Fibroblast of lung (primary cell): ENCODE results near the gene OGDH. TPM values are rescaled to one million over a fixed set of nuclear protein-coding genes. Genes with fewer than 3 reads are reported as not detected.

Experiments
- DNase-seq, 2 donors: peaks; one replicate each; pipeline versions ENCODE4 v3.0.0 to v3.0.0-alpha.2; 2010; ENCODE audit warnings: low read depth in 2 of 2
- H2AFZ ChIP-seq: 2 replicates; pipeline ENCODE4 v1.5.1; 2012; ENCODE audit warnings: low read length, control low read depth, inconsistent platforms
- H3K27ac ChIP-seq: 2 replicates; pipeline ENCODE4 v1.5.1; 2011; ENCODE audit warnings: low read length, control low read depth; ENCODE audit not compliant: insufficient read depth
- H3K27me3 ChIP-seq: 2 replicates; pipeline ENCODE4 v1.5.1; 2011; ENCODE audit warnings: mild to moderate bottlenecking, low read length; ENCODE audit not compliant: control insufficient read depth, insufficient read depth
- H3K36me3 ChIP-seq: 2 replicates; pipeline ENCODE4 v1.5.1; 2011; ENCODE audit warnings: low read length; ENCODE audit not compliant: control insufficient read depth, insufficient read depth
- H3K4me1 ChIP-seq: 2 replicates; pipeline ENCODE4 v1.5.1; 2011; ENCODE audit warnings: low read length; ENCODE audit not compliant: control insufficient read depth, insufficient read depth; ENCODE audit errors: extremely low read depth
- H3K4me2 ChIP-seq: 2 replicates; pipeline ENCODE4 v1.5.1; 2011; ENCODE audit warnings: low read length, control low read depth; ENCODE audit not compliant: insufficient read depth; ENCODE audit errors: extremely low read depth
- H3K4me3 ChIP-seq, 4 experiments: fragments of 200-600 bp in 1 of 4; sonication (generic) in 1 of 4; replicated peaks in 1 of 4; 2 replicates each; pipeline ENCODE4 v1.5.1; 2011 to 2016; ENCODE audit warnings: low read length in 4 of 4, low read depth in 3 of 4, mild to moderate bottlenecking in 3 of 4, control low read depth in 2 of 4, inconsistent platforms in 1 of 4, mixed read lengths in 1 of 4; ENCODE audit not compliant: insufficient read depth in 1 of 4; ENCODE audit errors: control extremely low read depth in 1 of 4
- H3K79me2 ChIP-seq: 2 replicates; pipeline ENCODE4 v1.5.1; 2012; ENCODE audit warnings: mild to moderate bottlenecking, low read length, inconsistent platforms; ENCODE audit not compliant: control insufficient read depth, insufficient read depth
- H3K9ac ChIP-seq: 2 replicates; pipeline ENCODE4 v1.5.1; 2011; ENCODE audit warnings: mild to moderate bottlenecking, low read length, control low read depth; ENCODE audit not compliant: insufficient read depth
- H3K9me3 ChIP-seq: 2 replicates; pipeline ENCODE4 v1.5.1; 2012; ENCODE audit warnings: low read depth, low read length; ENCODE audit not compliant: control insufficient read depth, insufficient read depth
- H4K20me1 ChIP-seq: 2 replicates; pipeline ENCODE4 v1.5.1; 2011; ENCODE audit warnings: low read length; ENCODE audit not compliant: control insufficient read depth, insufficient read depth; ENCODE audit errors: extremely low read depth
- EZH2 ChIP-seq: IDR thresholded peaks from 2 replicates; pipeline ENCODE4 v1.5.1; 2012; ENCODE audit warnings: low read length, control low read depth, mild to moderate bottlenecking; ENCODE audit errors: missing control alignments
- polyA plus RNA-seq, 2 donors: library from polyadenylated mRNA; depleted of rRNA in 1 of 2; stranded (reverse) in 1 of 2; unstranded in 1 of 2; fragments of >200 nt; gene quantifications; 2 replicates each; pipeline ENCODE4 v1.2.1, GENCODE V29; 2011 to 2012; ENCODE audit warnings: missing spikeins in 1 of 2
- total RNA-seq: library from RNA; depleted of rRNA; stranded (reverse); fragments of >200 nt; gene quantifications from 2 replicates; pipeline ENCODE4 v1.2.1, GENCODE V29; 2014
- TF ChIP-seq, protein P1 (sequence below), 2 donors: IDR thresholded peaks in 1 of 2; conservative IDR thresholded peaks in 1 of 2; 1 replicate in 1 of 2; 2 replicates in 1 of 2; pipeline ENCODE4 v1.5.1; 2011 to 2012; ENCODE audit warnings: low read length in 2 of 2, control low read depth in 1 of 2, inconsistent platforms in 1 of 2, low read depth in 1 of 2, mild to moderate bottlenecking in 1 of 2

OGDH gene
- total and polyA plus RNA-seq, 2 donors (not counting 1 experiment from before 2014, with no cell fraction given) = 60.8 to 69.2 TPM

- H2AFZ ChIP-seq = no peak overlapping the region
- H3K27ac ChIP-seq = no peak overlapping the region
- peaks cover 21% of the 10 kb centered on the region for H3K79me2 ChIP-seq
- no peaks in the 10 kb centered on the region for H3K27me3 ChIP-seq
- H3K4me1 ChIP-seq = peaks cover 6% of the 10 kb centered on the region
- H3K4me2 ChIP-seq = no peak overlapping the region
- H4K20me1 ChIP-seq = no peaks in the 10 kb centered on the region
- TF ChIP-seq, protein P1, sequence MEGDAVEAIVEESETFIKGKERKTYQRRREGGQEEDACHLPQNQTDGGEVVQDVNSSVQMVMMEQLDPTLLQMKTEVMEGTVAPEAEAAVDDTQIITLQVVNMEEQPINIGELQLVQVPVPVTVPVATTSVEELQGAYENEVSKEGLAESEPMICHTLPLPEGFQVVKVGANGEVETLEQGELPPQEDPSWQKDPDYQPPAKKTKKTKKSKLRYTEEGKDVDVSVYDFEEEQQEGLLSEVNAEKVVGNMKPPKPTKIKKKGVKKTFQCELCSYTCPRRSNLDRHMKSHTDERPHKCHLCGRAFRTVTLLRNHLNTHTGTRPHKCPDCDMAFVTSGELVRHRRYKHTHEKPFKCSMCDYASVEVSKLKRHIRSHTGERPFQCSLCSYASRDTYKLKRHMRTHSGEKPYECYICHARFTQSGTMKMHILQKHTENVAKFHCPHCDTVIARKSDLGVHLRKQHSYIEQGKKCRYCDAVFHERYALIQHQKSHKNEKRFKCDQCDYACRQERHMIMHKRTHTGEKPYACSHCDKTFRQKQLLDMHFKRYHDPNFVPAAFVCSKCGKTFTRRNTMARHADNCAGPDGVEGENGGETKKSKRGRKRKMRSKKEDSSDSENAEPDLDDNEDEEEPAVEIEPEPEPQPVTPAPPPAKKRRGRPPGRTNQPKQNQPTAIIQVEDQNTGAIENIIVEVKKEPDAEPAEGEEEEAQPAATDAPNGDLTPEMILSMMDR (conservative IDR thresholded peaks at IDR 0.05 in 1 of 2, IDR thresholded peaks at IDR 0.05 in 1 of 2; ENCODE audit: low read depth in 1 of 2, low read length in 2 of 2) = no peak
- TF ChIP-seq EZH2 = no peak
- no peaks in the 10 kb centered on the region for H3K9me3 ChIP-seq
- H3K9ac ChIP-seq = no peak overlapping the region
- H3K36me3 ChIP-seq = peaks cover 54% of the 10 kb centered on the region
- no peak for DNase-seq
- no peak overlapping the region for H3K4me3 ChIP-seq
Measured at GRCh38 chr7:44568771-44569560, 37.5 kb upstream of the OGDH start.

DNA sequence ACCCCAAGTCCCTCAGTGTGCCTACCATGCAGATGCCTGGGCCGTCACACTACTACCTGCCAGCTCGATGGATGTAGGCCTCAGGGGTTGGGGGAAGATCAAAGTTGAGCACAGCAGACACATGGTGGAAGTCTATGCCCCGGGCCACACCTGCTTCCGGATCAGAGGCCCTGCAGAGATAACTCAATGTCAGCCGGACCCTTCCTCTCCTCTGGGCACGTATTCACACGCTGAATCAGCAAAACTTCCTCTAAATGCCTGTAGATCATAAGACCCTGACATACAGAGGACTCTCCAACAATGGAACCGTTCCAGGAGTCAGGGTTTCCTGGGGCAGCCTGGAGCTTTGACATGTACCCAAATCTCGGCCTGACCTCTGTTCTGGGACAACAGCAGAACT, 36.5 kb upstream of the OGDH start:
- Histone ChIP-seq H4K20me1 (no peaks in the 10 kb centered on the region), H3K36me3 (peaks cover 52% of the 10 kb centered on the region), H3K27me3 (no peaks in the 10 kb centered on the region), H3K79me2 (peaks cover 29% of the 10 kb centered on the region), H3K4me2 (no peak overlapping the region), H3K9ac (no peak overlapping the region), H3K9me3 (no peaks in the 10 kb centered on the region), H3K27ac (no peak overlapping the region), H2AFZ (no peak overlapping the region), H3K4me3 (no peak overlapping the region), H3K4me1 (peaks cover 8% of the 10 kb centered on the region)
- TF ChIP-seq, protein P1 (conservative IDR thresholded peaks at IDR 0.05 in 1 of 2, IDR thresholded peaks at IDR 0.05 in 1 of 2; ENCODE audit: low read depth in 1 of 2, low read length in 2 of 2) = no peak
- TF ChIP-seq EZH2 = no peak
- no peak for DNase-seq

DNA sequence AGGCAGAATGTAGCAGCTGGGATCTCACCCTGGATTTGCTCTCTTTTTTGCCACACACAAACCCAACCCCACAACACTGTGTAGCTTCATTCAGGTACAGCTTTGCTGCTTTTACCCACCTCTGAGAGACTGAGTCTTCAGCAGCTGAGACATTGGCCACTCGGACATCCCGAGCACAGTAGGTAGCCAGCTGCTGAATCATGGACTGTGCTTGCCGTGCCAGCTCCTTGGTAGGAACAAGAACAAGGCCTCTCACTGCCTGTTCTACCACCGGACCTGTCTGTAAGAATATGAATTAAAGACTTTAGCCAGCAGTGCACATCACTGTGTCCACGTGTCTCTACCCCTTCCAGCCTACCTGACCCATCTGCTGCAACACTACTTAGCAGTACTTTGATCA, 33.7 kb upstream of the OGDH start:
- peak overlapping the region; percentile 71 for H3K27ac ChIP-seq

More for the DNA sequence above, 33.7 kb upstream of the OGDH start:
- Histone ChIP-seq H3K9me3 (no peaks in the 10 kb centered on the region), H3K79me2 (peaks cover 29% of the 10 kb centered on the region), H3K9ac (peak overlapping the region; percentile 71), H3K4me2 (peak overlapping the region; percentile 98), H3K27me3 (no peaks in the 10 kb centered on the region), H3K4me3 (peak overlapping the region; percentile 53 to 95 (median 76)), H3K4me1 (peaks cover 8% of the 10 kb centered on the region), H3K36me3 (peaks cover 40% of the 10 kb centered on the region), H4K20me1 (no peaks in the 10 kb centered on the region), H2AFZ (no peak overlapping the region)
- TF ChIP-seq EZH2 = no peak
- TF ChIP-seq, protein P1 (conservative IDR thresholded peaks at IDR 0.05 in 1 of 2, IDR thresholded peaks at IDR 0.05 in 1 of 2; ENCODE audit: low read depth in 1 of 2, low read length in 2 of 2) = no peak
- no peak for DNase-seq
